HG03196 (cell line): ENCODE results near the gene SLC6A6.

Experiments
- ATAC-seq: cut with Tn5 transposase; IDR thresholded peaks from one replicate; pipeline ENCODE4 v1.9.1; 2021; ENCODE audit not compliant: unreplicated experiment

Gene SLC6A6

GRCh38 chr3:14402304-14402811 is at the start of gene SLC6A6:
SLC6A6 (plus strand) TSS chr3:14402606; CDS start chr3:14443635, 41,029 bp downstream.
- peak; percentile 67 for ATAC-seq

GRCh38 chr3:14353502-14353901 is 48.9 kb upstream of the SLC6A6 start:
- ATAC-seq = no peak

- no peak for ATAC-seq
Observed at GRCh38 chr3:14357463-14357862, 44.9 kb upstream of the SLC6A6 start.

- no peak for ATAC-seq
Observed at GRCh38 chr3:14358426-14359211, 43.8 kb upstream of the SLC6A6 start.

GRCh38 chr3:14359348-14359747 is 43.1 kb upstream of the SLC6A6 start:
- no peak for ATAC-seq

- no peak for ATAC-seq
Observed at GRCh38 chr3:14360123-14360881, 42.1 kb upstream of the SLC6A6 start.

GRCh38 chr3:14361068-14361677 is 41.2 kb upstream of the SLC6A6 start:
- ATAC-seq = no peak

- ATAC-seq = no peak
Observed at GRCh38 chr3:14362890-14363289, 39.5 kb upstream of the SLC6A6 start.

- ATAC-seq = no peak
Observed at GRCh38 chr3:14363379-14363778, 39.0 kb upstream of the SLC6A6 start.

GRCh38 chr3:14363991-14364390 is 38.4 kb upstream of the SLC6A6 start:
- no peak for ATAC-seq

- no peak for ATAC-seq
Observed at GRCh38 chr3:14364580-14365292, 37.7 kb upstream of the SLC6A6 start.

GRCh38 chr3:14366248-14366647 is 36.2 kb upstream of the SLC6A6 start:
- no peak for ATAC-seq

- ATAC-seq = no peak
Observed at GRCh38 chr3:14366915-14367823, 35.2 kb upstream of the SLC6A6 start.

GRCh38 chr3:14368146-14368545 is 34.3 kb upstream of the SLC6A6 start:
- ATAC-seq = no peak

- ATAC-seq = no peak
Observed at GRCh38 chr3:14368885-14369284, 33.5 kb upstream of the SLC6A6 start.

GRCh38 chr3:14369675-14370669 is 32.4 kb upstream of the SLC6A6 start:
- no peak for ATAC-seq

- no peak for ATAC-seq
Observed at GRCh38 chr3:14370720-14371572, 31.5 kb upstream of the SLC6A6 start.
